IMR-90 (cell line): Measurements from ENCODE around the gene PAPPA.

Experiments used
- BHLHE40 ChIP-seq: fragments of 150-350 bp; IDR thresholded peaks from 2 replicates; pipeline ENCODE4 v1.6.1; 2016; ENCODE audit warnings: mild to moderate bottlenecking, low read depth, low read length
- CEBPB ChIP-seq: IDR thresholded peaks from 2 replicates; pipeline ENCODE4 v1.6.1; 2012; ENCODE audit warnings: low read depth, low read length, improper control_type of control experiment
- CHD1 ChIP-seq: IDR thresholded peaks from 2 replicates; pipeline ENCODE4 v1.6.1; 2012; ENCODE audit warnings: low read depth, low read length, improper control_type of control experiment
- FOS ChIP-seq: fragments of 150-350 bp; IDR thresholded peaks from 2 replicates; pipeline ENCODE4 v1.6.1; 2016; ENCODE audit warnings: low read depth, low read length
- MAZ ChIP-seq: IDR thresholded peaks from 2 replicates; pipeline ENCODE4 v1.6.1; 2012; ENCODE audit warnings: low read depth, mild to moderate bottlenecking, low read length, improper control_type of control experiment, moderate library complexity, borderline replicate concordance
- POLR2A ChIP-seq: IDR thresholded peaks from 2 replicates; pipeline ENCODE4 v1.6.1; 2012; ENCODE audit warnings: mild to moderate bottlenecking, low read depth, low read length
- RAD21 ChIP-seq: IDR thresholded peaks from 2 replicates; pipeline ENCODE4 v1.6.1; 2012; ENCODE audit warnings: low read length, improper control_type of control experiment
- RCOR1 ChIP-seq: IDR thresholded peaks from 2 replicates; pipeline ENCODE4 v1.6.1; 2012; ENCODE audit warnings: mild to moderate bottlenecking, low read length, improper control_type of control experiment; ENCODE audit not compliant: insufficient replicate concordance
- RFX5 ChIP-seq: IDR thresholded peaks from 2 replicates; pipeline ENCODE4 v1.8.0; 2012; ENCODE audit warnings: low read depth, mild to moderate bottlenecking, low read length, moderate library complexity
- SMC3 ChIP-seq: fragments of 150-350 bp; IDR thresholded peaks from 2 replicates; pipeline ENCODE4 v1.6.1; 2016; ENCODE audit warnings: low read depth, mild to moderate bottlenecking, antibody characterized with exemption, low read length, moderate library complexity
- TF ChIP-seq, protein P1 (sequence below): conservative IDR thresholded peaks from 2 replicates; pipeline ENCODE4 v1.5.1; 2012; ENCODE audit warnings: mild to moderate bottlenecking, low read depth, low read length, improper control_type of control experiment
- TF ChIP-seq, protein P2 (sequence below): fragments of 150-350 bp; IDR thresholded peaks from 2 replicates; pipeline ENCODE4 v1.6.1; 2016; ENCODE audit warnings: low read depth, mild to moderate bottlenecking, low read length, moderate library complexity, borderline replicate concordance
- TF ChIP-seq, protein P3 (sequence below): fragments of 150-350 bp; IDR thresholded peaks from 2 replicates; pipeline ENCODE4 v1.6.1; 2017; ENCODE audit warnings: mild to moderate bottlenecking, antibody characterized with exemption, low read length, low read depth

DNA sequence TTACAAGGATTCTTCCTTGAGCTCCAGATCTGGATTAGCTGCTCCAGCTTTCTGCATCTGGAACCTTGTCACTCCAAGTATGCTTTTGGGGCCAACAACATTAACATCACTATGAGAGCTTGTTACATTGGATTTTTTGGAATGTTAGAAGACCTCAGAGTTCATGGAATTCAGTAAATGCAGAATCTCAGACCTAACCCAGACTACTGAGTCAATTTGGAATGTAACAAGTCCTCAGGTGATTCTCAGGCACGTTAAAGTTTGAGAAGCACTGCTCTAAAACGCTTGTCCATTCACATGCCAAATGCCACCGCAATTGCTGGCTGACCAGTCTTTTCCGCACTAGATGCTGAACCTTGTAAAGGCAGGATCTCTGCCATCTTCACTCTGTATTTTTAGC lies 282.1 kb downstream of the PAPPA start:
- no peak for TF ChIP-seq BHLHE40
- TF ChIP-seq, protein P1, sequence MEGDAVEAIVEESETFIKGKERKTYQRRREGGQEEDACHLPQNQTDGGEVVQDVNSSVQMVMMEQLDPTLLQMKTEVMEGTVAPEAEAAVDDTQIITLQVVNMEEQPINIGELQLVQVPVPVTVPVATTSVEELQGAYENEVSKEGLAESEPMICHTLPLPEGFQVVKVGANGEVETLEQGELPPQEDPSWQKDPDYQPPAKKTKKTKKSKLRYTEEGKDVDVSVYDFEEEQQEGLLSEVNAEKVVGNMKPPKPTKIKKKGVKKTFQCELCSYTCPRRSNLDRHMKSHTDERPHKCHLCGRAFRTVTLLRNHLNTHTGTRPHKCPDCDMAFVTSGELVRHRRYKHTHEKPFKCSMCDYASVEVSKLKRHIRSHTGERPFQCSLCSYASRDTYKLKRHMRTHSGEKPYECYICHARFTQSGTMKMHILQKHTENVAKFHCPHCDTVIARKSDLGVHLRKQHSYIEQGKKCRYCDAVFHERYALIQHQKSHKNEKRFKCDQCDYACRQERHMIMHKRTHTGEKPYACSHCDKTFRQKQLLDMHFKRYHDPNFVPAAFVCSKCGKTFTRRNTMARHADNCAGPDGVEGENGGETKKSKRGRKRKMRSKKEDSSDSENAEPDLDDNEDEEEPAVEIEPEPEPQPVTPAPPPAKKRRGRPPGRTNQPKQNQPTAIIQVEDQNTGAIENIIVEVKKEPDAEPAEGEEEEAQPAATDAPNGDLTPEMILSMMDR, result no peak
- TF ChIP-seq FOS, result no peak
- TF ChIP-seq, protein P2, sequence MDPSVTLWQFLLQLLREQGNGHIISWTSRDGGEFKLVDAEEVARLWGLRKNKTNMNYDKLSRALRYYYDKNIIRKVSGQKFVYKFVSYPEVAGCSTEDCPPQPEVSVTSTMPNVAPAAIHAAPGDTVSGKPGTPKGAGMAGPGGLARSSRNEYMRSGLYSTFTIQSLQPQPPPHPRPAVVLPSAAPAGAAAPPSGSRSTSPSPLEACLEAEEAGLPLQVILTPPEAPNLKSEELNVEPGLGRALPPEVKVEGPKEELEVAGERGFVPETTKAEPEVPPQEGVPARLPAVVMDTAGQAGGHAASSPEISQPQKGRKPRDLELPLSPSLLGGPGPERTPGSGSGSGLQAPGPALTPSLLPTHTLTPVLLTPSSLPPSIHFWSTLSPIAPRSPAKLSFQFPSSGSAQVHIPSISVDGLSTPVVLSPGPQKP, result no peak
- TF ChIP-seq POLR2A, result no peak
- no peak for TF ChIP-seq CEBPB
- no peak for TF ChIP-seq SMC3
- no peak for TF ChIP-seq RAD21
- TF ChIP-seq RFX5, result no peak
- TF ChIP-seq MAZ, result no peak
- TF ChIP-seq, protein P3, sequence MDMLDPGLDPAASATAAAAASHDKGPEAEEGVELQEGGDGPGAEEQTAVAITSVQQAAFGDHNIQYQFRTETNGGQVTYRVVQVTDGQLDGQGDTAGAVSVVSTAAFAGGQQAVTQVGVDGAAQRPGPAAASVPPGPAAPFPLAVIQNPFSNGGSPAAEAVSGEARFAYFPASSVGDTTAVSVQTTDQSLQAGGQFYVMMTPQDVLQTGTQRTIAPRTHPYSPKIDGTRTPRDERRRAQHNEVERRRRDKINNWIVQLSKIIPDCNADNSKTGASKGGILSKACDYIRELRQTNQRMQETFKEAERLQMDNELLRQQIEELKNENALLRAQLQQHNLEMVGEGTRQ, result no peak
- no peak for TF ChIP-seq RCOR1
- no peak for TF ChIP-seq CHD1
